ENCODE results near the gene VSIG10L2. TPM values are rescaled to one million over a fixed set of nuclear protein-coding genes. Genes with fewer than 3 reads are reported as not detected.

VSIG10L2 gene
- total RNA-seq, 1 donor from 2014 or later: not detected

DNA sequence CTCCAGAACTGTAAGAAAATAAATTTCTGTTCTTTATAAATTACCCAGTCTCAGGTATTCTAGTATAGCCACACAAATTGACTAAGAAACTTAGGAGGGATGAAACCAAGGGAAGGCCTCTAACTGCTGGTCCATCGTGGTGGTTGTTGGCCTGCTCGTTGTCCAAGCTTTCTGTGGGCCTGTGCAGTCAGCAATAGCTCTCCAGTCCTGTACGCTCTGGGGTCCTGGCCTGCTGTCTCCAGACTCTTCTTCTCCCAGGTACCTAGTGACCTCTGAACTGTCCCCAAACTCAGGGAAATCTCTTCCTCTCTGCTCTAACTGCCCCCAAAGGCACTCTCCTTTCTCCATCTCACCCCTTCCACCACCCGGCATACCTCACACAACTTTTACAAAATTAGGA is 5.7 kb upstream of the VSIG10L2 start:
- Mint-ChIP-seq H3K4me1 (ENCODE audit: unreplicated experiment) (peaks cover 54% of the 10 kb centered on the region), H3K9me3 (no peaks in the 10 kb centered on the region), H3K4me3 (no peak overlapping the region), H3K27ac (no peak overlapping the region), H3K36me3 (no peaks in the 10 kb centered on the region), H3K27me3 (peaks cover 13% of the 10 kb centered on the region)
- TF ChIP-seq, protein P1, sequence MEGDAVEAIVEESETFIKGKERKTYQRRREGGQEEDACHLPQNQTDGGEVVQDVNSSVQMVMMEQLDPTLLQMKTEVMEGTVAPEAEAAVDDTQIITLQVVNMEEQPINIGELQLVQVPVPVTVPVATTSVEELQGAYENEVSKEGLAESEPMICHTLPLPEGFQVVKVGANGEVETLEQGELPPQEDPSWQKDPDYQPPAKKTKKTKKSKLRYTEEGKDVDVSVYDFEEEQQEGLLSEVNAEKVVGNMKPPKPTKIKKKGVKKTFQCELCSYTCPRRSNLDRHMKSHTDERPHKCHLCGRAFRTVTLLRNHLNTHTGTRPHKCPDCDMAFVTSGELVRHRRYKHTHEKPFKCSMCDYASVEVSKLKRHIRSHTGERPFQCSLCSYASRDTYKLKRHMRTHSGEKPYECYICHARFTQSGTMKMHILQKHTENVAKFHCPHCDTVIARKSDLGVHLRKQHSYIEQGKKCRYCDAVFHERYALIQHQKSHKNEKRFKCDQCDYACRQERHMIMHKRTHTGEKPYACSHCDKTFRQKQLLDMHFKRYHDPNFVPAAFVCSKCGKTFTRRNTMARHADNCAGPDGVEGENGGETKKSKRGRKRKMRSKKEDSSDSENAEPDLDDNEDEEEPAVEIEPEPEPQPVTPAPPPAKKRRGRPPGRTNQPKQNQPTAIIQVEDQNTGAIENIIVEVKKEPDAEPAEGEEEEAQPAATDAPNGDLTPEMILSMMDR (conservative IDR thresholded peaks at IDR 0.05): no peak
- DNase-seq (ENCODE audit: extremely low spot score, unreplicated experiment): no peak

DNA sequence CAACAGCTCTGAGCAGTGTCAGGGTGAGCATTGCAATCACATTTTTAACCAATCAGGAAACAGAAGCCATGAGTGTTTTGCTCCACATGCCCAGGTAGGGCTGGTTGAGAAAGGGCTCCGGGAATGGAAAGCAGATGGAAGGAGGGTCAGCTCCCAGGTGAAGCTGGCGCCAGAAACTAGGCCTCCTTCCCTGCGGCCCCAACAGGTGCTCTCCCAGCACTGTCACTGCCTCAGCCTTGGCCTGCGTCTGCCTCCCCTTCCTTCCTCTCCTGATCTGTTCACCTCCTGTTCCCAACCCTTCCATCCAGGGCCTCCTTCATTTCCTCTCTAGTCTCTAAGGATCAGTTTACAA is 4.6 kb upstream of the VSIG10L2 start:
- no peaks in the 10 kb centered on the region for H3K9me3 Mint-ChIP-seq
- H3K36me3 Mint-ChIP-seq: no peaks in the 10 kb centered on the region
- H3K27me3 Mint-ChIP-seq: peaks cover 13% of the 10 kb centered on the region
- TF ChIP-seq, protein P1 (conservative IDR thresholded peaks at IDR 0.05): no peak
- no peak overlapping the region for H3K4me3 Mint-ChIP-seq
- H3K27ac Mint-ChIP-seq: no peak overlapping the region
- no peak for DNase-seq (ENCODE audit: extremely low spot score, unreplicated experiment)
- peaks cover 49% of the 10 kb centered on the region for H3K4me1 Mint-ChIP-seq (ENCODE audit: unreplicated experiment)

DNA sequence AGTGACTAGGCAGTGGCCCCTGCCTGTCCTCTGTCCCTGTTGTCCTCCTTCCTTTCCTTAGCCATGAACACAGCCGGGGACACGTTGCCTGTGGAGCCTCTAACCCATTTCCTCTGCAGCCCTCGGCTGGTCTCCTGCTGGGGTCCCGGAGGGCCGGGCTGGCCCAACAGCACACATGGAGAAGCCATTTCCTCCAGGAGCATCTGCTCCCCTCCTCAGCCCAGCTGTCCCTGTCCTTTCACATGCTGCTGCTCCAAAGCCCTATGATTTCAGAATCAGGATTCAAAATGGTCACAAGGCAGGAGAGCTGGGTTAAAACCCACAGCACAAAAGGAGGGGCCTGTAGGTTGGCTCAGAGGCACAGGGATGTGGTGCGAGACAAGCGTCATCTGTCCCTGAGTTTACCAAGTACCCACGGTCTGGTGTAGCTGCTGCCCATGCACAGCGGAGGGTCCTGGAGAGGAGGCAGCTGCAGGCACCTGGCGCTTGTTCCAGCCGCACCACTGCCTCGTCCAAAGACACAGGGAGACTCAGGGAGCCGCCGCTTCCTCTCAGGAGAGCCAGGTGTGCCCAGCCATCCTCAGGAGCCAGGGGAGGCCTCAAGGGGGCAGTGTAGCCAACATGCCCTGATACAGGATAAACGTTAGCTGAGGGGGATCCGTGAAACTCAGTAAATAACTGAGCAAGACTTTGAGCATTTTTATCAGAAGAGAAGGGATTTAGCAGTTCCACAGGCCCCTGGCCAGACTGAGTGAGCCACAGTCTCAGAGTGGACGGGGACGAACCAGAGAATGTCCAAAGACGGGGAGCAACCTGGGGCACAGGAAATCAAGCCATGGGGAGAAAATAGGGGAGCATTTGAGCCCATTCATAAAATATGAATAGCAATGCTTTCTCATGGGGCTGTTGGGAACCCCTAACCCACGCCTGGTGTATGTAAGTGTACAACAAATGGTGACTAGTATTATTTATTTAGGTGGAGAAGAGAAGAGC is 3.9 kb upstream of the VSIG10L2 start:
- Mint-ChIP-seq H3K27me3 (peaks cover 13% of the 10 kb centered on the region), H3K9me3 (no peaks in the 10 kb centered on the region), H3K27ac (no peak overlapping the region), H3K4me3 (peak overlapping the region; percentile 17), H3K4me1 (ENCODE audit: unreplicated experiment) (peaks cover 47% of the 10 kb centered on the region), H3K36me3 (no peaks in the 10 kb centered on the region)
- TF ChIP-seq, protein P1 (conservative IDR thresholded peaks at IDR 0.05): peak; percentile 76
- DNase-seq (ENCODE audit: extremely low spot score, unreplicated experiment): no peak

DNA sequence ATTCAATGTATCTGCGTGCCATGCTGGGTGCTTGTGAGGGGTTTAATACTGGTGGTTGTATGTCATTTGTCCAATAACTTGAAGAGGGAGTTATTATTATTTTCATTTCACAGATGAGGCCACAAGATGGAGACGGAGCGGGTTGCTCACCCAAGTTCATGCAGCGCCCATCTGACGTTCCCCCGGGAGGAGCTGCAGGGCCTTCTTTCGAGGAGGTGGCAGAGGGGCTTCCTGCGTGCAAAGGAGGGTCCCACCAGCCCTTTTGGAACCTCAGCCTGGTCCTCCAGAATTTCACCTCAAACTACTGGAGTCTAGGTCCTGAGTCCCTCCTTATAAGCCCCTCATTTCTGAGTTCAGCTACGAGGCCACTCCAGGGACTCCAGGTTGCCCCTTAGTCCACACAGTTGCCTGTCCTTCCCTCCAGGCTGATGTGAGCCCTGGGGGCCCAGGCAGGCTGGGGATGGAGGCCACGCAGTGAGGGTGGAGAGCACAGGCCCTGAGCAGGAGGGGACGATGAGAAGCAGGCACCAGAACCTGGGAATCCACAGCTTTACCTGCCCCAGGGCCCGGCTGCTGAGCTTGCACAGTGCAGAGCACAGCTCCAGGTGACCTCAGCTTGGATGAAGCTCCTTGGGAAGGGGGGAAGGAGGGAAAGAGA is 2.9 kb upstream of the VSIG10L2 start:
- H3K27ac Mint-ChIP-seq: no peak overlapping the region
- H3K9me3 Mint-ChIP-seq: no peaks in the 10 kb centered on the region
- H3K27me3 Mint-ChIP-seq: peaks cover 13% of the 10 kb centered on the region
- TF ChIP-seq, protein P1 (conservative IDR thresholded peaks at IDR 0.05): no peak
- peaks cover 45% of the 10 kb centered on the region for H3K4me1 Mint-ChIP-seq (ENCODE audit: unreplicated experiment)
- DNase-seq (ENCODE audit: extremely low spot score, unreplicated experiment): no peak
- H3K4me3 Mint-ChIP-seq: no peak overlapping the region
- no peaks in the 10 kb centered on the region for H3K36me3 Mint-ChIP-seq

DNA sequence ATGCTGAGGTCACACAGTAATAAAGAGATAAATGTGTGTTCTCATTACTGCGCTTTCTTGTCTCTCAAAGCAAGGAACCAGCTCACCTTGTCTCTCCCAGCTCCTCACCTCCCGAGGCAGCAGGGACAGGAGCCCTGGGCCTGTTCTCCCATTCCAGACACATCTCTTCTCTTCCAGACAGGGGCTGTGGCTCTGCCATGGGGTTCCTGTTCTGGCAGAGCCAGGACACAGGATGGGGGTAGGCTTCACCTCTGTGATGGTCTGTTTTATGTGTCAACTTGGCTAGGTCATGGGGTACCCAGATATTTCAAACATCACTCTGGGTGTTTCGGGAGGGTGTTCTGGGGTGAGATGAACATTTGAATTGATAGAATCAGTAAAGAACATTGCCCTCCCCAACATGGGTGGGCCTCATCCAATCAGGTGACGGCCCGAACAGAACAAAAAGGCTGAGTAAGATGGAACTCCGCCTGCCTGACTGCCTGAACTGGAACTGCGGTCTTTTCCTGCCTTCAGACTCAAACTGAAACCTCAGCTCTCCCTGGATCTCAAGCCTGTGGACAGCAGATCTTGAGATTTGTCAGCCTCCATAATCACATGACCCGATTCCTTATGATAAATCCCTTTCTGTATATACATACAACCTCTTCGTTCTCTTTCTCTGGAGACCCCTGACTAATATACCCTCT is 2.0 kb upstream of the VSIG10L2 start:
- Mint-ChIP-seq H3K4me3 (no peak overlapping the region), H3K4me1 (ENCODE audit: unreplicated experiment) (peaks cover 37% of the 10 kb centered on the region), H3K9me3 (no peaks in the 10 kb centered on the region), H3K27ac (no peak overlapping the region), H3K27me3 (peaks cover 13% of the 10 kb centered on the region), H3K36me3 (no peaks in the 10 kb centered on the region)
- TF ChIP-seq, protein P1 (conservative IDR thresholded peaks at IDR 0.05): no peak
- DNase-seq (ENCODE audit: extremely low spot score, unreplicated experiment): no peak

Data from type B pancreatic cell (in vitro differentiated cells).